Panc1 (cell line): ENCODE measurements around the gene ASPRV1. TPM values are rescaled to one million over a fixed set of nuclear protein-coding genes. Genes with fewer than 3 reads are reported as not detected.

Source experiments
- ATAC-seq: fragments of 200-7000 bp; cut with Tn5 transposase; 2 replicates; pipeline ENCODE4 v1.9.1; 2020; ENCODE audit warnings: mild to moderate bottlenecking, moderate library complexity
- BruUV-seq: library from RNA; stranded (reverse); fragments of 400-500 nt; replicated peaks from 2 replicates; lab custom pipeline; 2021; lab: Mats Ljungman, UMichigan
- CTCF ChIA-PET: fragments of 300-600 bp; sonication (Branson Sonifier 250); formaldehyde crosslinking; loops from one replicate; lab custom pipeline; 2022; ENCODE audit warnings: antibody characterized with exemption; lab: Charles Lee
- POLR2A ChIA-PET: fragments of 300-600 bp; sonication (Branson Sonifier 250); formaldehyde crosslinking; loops from one replicate; lab custom pipeline; 2022; ENCODE audit warnings: antibody characterized with exemption; lab: Charles Lee
- DNase-seq: peaks from one replicate; pipeline ENCODE4 v3.0.0-alpha.2; 2010; ENCODE audit warnings: low read depth, low spot score
- H3K27ac ChIP-seq: 2 replicates; pipeline ENCODE4 v1.5.1; 2011; ENCODE audit warnings: mild to moderate bottlenecking, low read length, inconsistent platforms
- H3K27me3 ChIP-seq: fragments of 200-500 bp; sonication (Bioruptor generic); 2 replicates; pipeline ENCODE4 v1.6.0; 2014; ENCODE audit warnings: low read length, inconsistent platforms; ENCODE audit not compliant: control insufficient read depth, insufficient read depth
- H3K36me3 ChIP-seq: fragments of 200-500 bp; sonication (Bioruptor generic); 2 replicates; pipeline ENCODE4 v1.5.1; 2014; ENCODE audit warnings: inconsistent platforms, mild to moderate bottlenecking, low read length, moderate library complexity; ENCODE audit not compliant: control insufficient read depth, insufficient read depth
- H3K4me1 ChIP-seq: 2 replicates; pipeline ENCODE4 v1.5.1; 2011; ENCODE audit warnings: inconsistent platforms, mild to moderate bottlenecking, low read length, moderate library complexity; ENCODE audit not compliant: control insufficient read depth, insufficient read depth
- H3K4me3 ChIP-seq, 2 experiments: 2 replicates each; pipeline ENCODE4 v1.5.1; 2011 to 2012; ENCODE audit warnings: low read depth in 2 of 2, low read length in 2 of 2, mild to moderate bottlenecking in 2 of 2, inconsistent platforms in 1 of 2, moderate library complexity in 1 of 2
- H3K9me3 ChIP-seq: fragments of 200-500 bp; sonication (Bioruptor generic); 2 replicates; pipeline ENCODE4 v1.5.1; 2014; ENCODE audit warnings: low read depth, mild to moderate bottlenecking, inconsistent platforms, low read length, moderate library complexity; ENCODE audit not compliant: control insufficient read depth, insufficient read depth
- CTCF ChIP-seq: fragments of 450-650 bp; IDR thresholded peaks from 2 replicates; pipeline ENCODE4 v1.5.1; 2017; ENCODE audit warnings: mild to moderate bottlenecking
- POLR2AphosphoS5 ChIP-seq: IDR thresholded peaks from 2 replicates; pipeline ENCODE4 v1.6.1; 2012; ENCODE audit warnings: mild to moderate bottlenecking, low read depth, low read length, moderate library complexity
- REST ChIP-seq, 2 experiments: IDR thresholded peaks; 2 replicates each; pipeline ENCODE4 v1.6.1; 2011 to 2012; ENCODE audit warnings: low read depth in 2 of 2, control low read depth in 1 of 2, low read length in 1 of 2, mild to moderate bottlenecking in 1 of 2, moderate library complexity in 1 of 2; ENCODE audit not compliant: insufficient read depth in 1 of 2
- SIN3A ChIP-seq: IDR thresholded peaks from 2 replicates; pipeline ENCODE4 v1.6.1; 2012; ENCODE audit warnings: low read depth, mild to moderate bottlenecking, low read length, moderate library complexity, borderline replicate concordance; ENCODE audit not compliant: insufficient read depth
- TCF7L2 ChIP-seq: IDR thresholded peaks from 2 replicates; pipeline ENCODE4 v1.6.1; 2011; ENCODE audit warnings: mild to moderate bottlenecking, low read depth, low read length, inconsistent platforms
- in situ Hi-C: cut with HindIII; loops from 2 replicates; pipeline ENCODE4 v1.10.0; 2016; ENCODE audit warnings: low sequenced_read_pairs, low pct_unique_long_range_greater_than_20kb
- intact Hi-C: fragments of 100-400 bp; cut with micrococcal nuclease; formaldehyde crosslinking; loops from one replicate; pipeline ENCODE4 v1.10.0; 2022; ENCODE audit not compliant: unreplicated experiment
- total RNA-seq: library from RNA; stranded (reverse); gene quantifications from one replicate; pipeline ENCODE4 v1.2.1, GENCODE V29; 2021; ENCODE audit not compliant: unreplicated experiment

ASPRV1 gene
- total RNA-seq, 1 experiment from 2014 or later = 0.21 TPM

GRCh38 chr2:69994166-69994565, 32.7 kb upstream of the ASPRV1 start:
- no peak for ATAC-seq
- no peaks in the 10 kb centered on the region for H3K4me1 ChIP-seq
- H3K36me3 ChIP-seq = no peaks in the 10 kb centered on the region
- H3K27me3 ChIP-seq = no peaks in the 10 kb centered on the region
- H3K9me3 ChIP-seq = no peaks in the 10 kb centered on the region
- ChIA-PET POLR2A (no interaction called here), CTCF (no interaction called here)
- no TSS peak for BruUV-seq
- TF ChIP-seq POLR2AphosphoS5 = no peak
- no peak for TF ChIP-seq SIN3A
- no peak for TF ChIP-seq TCF7L2
- no peak for TF ChIP-seq CTCF
- no peak for TF ChIP-seq REST (IDR thresholded peaks at IDR 0.05; ENCODE audit: insufficient read depth in 1 of 2, low read depth in 2 of 2, low read length in 1 of 2)
- intact Hi-C loops = no loop called here
- H3K27ac ChIP-seq = no peak overlapping the region
- DNase-seq = no peak
- no peak overlapping the region for H3K4me3 ChIP-seq
- in situ Hi-C loops = no loop called here

- no peak for ATAC-seq
- BruUV-seq = no TSS peak
- no peak overlapping the region for H3K4me3 ChIP-seq
- no peaks in the 10 kb centered on the region for H3K4me1 ChIP-seq
- DNase-seq = no peak
- H3K9me3 ChIP-seq = no peaks in the 10 kb centered on the region
- intact Hi-C loops = no loop called here
- ChIA-PET CTCF (no interaction called here), POLR2A (no interaction called here)
- TF ChIP-seq TCF7L2 (no peak), CTCF (no peak), POLR2AphosphoS5 (no peak)
- H3K27me3 ChIP-seq = no peaks in the 10 kb centered on the region
- no peaks in the 10 kb centered on the region for H3K36me3 ChIP-seq
- no peak overlapping the region for H3K27ac ChIP-seq
- in situ Hi-C loops = no loop called here
These were observed 32.3 kb upstream of the ASPRV1 start for GRCh38 chr2:69993708-69994107.
